HuH-7.5 (cell line): ENCODE measurements around the gene PRSS16.

ENCODE experiments used
- DNase-seq: peaks from one replicate; pipeline ENCODE4 v3.0.0; 2011; ENCODE audit warnings: low spot score

PRSS16 gene

GRCh38 chr6:27287751-27288135, 40.2 kb downstream of the PRSS16 start:
- no peak for DNase-seq

DNA sequence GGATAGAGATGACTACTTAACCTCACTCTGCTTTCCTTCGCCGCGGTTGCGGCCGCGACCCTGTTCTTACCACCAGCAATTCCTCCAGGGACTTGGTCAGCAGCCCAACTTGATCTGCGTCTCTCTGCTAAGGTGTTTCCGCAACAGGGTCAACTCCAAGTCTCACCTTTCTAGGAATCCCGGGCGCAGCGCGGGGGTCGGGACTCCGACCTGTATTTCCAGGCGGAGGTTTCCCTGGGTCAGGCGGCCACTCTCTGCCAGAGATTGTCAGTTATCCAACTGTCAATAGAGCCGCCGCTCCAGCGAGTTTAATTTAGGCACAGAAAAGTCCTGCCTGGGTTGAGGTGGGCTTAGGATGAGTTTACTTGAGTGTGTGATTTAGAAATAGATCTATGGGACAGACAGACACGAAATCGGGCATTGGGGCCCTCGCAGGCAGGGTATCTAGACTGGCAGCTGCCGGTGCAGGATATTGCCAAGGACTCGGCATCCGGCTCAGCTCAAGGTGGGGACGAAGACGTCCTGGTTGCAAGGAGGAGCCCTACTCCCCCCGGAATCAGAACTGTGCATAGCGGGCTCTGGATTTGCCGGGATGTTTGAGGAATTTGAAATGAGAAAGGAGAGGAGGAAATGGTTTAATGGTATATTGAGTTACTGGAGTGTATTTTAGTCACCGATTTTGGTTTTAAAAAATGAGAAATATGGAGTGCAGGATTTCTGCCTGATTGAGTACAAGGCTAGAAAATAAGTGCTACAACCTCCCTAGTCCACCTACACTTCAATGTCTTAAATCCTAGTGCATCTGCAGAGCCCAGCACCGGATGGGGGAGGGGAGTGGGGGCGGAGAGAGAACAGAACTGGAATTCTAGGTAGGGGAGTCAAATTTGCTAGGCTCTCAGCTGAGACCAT, 40.9 kb downstream of the PRSS16 start:
- DNase-seq = no peak

GRCh38 chr6:27290065-27290849, 42.8 kb downstream of the PRSS16 start:
- DNase-seq = no peak

DNA sequence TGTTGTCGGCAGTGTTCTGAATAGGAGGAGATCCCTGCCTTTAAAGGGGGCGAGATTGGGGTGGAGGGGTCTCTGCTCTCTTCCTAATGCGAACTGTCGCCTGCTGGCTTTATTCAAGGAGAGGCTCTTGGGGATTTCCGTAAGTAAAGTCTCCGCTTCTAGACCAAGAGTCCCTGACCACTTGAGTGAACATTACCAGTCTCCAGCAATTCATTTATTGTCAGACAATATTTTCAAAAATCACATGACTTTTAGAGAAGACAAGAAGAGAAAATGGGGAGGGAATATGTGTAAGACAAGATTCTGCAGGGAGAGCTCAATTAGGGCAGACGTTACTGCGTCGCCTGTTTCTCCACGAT, 43.3 kb downstream of the PRSS16 start:
- no peak for DNase-seq

GRCh38 chr6:27293436-27294098, 46.1 kb downstream of the PRSS16 start:
- DNase-seq = no peak

DNA sequence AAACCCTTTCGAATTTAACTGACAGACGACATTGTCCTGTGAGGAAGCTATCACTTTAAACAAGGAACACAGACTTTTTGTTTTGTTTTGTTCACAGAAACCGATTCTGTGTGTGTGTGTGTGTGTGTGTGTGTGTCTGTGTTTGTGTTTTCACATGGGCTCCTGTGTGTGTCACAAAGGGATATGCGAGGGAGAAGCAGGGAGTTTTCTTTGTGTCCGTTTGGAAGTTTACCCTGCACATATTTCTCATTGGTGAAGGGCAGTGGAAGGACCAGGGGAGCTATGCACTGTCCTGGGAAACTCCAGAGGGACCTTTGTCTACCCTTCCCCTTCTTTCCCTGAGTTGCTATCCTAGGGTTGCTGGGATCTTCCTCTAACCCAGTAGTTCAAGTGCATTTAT, 46.9 kb downstream of the PRSS16 start:
- no peak for DNase-seq

DNA sequence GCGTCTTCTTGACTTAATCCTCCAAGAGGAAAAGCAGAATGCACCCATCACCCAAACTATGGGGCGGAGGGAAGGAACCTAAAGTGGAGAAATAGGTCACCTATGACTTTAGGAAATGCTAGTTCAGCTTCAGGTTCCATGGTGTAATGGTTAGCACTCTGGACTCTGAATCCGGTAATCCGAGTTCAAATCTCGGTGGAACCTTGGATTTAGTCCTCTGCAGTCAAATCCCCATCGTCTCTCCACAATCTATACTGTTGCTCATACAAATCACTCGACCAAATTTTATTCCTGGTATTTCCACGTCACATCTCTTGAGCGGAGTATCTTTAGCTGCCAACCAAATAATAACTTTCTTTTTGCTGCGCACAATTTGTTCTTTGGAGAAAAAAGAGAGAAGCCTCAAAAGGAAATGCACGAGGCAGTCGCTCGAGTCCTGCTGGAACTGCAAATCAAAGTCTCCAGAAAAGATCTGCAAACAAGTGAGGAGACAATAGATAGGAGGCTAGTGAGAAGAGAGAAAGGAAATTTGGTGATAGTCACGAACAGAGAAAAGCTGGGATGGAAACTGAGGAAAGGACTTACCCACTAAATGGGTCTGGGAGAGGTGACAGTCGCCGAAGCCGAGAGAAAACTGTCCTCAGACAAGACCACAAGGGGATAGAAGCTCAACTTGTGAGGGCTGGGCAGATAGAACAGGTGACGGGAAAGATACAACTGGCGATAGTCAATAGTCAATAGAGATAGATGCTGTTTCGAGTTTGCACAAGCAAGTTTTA, 48.0 kb downstream of the PRSS16 start:
- no peak for DNase-seq

DNA sequence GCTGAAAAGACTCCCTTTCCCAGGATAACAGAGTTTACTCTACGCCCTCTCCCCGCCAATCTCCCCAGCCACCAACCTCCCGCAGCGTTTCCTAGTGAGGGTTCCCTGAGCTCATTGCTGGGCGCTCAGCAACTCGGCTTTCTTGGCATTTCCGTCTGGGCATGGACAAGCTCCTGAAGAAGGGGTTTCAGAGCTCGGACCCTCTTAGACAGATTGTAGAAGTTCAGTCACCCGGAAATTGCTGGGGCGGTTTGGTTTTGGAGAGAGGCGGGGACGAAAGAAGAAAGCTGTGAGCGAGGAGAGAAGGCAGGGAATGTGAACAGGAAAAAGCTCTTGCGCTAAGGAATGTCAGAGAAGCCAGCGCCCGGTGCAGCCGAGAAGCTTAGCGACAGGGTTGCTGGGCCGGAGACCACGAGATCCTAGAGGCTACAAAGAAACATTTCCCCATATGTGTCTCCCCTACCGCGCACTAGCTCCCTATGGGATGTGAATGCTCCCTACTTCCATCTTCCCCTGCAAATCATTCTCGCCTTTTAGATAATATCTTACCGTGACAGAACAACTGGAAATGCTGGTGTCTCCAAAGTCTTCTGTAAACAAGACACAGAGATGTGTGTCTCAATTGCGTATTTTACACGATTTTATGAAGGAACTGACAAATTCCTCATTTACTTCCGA, 48.7 kb downstream of the PRSS16 start:
- no peak for DNase-seq

GRCh38 chr6:27297484-27297856, 50.0 kb downstream of the PRSS16 start:
- no peak for DNase-seq

DNA sequence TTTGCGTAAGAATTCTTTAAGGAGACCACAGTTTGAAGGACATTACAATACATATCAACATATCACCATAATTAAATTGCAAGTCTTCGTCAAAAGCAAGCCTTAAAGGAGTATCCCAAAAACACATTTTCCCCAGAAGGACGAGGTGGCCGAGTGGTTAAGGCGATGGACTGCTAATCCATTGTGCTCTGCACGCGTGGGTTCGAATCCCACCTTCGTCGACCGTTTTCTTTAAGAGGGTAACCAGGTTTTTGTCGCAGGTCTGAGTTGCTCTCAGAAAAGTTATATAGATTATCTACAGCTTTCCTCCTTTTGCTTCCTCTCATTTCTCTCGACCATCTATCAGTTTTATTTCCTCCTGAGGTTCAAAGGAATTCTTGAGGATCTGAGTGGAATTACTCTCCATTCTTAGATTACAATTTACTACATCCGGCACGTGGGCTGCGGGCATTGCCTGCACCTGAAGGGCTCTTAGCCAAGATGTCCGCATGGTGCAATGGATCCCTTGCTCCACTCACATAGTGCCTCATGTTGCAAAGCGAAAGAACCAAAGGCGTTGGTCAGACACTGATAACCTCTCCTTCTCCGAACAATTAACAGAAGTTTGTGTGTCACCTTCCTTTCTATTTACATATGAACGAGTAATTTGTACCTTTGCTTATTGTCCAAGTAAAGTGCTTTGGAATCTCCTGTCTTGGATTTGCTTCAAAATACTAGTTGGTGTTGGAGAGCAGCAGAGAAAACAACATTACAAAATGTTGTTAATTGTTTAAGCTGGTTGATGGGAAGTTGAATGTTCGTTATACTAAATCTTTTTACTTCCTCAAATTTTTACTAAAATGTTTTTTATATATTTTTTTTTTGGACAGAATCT, 50.6 kb downstream of the PRSS16 start:
- no peak for DNase-seq

DNA sequence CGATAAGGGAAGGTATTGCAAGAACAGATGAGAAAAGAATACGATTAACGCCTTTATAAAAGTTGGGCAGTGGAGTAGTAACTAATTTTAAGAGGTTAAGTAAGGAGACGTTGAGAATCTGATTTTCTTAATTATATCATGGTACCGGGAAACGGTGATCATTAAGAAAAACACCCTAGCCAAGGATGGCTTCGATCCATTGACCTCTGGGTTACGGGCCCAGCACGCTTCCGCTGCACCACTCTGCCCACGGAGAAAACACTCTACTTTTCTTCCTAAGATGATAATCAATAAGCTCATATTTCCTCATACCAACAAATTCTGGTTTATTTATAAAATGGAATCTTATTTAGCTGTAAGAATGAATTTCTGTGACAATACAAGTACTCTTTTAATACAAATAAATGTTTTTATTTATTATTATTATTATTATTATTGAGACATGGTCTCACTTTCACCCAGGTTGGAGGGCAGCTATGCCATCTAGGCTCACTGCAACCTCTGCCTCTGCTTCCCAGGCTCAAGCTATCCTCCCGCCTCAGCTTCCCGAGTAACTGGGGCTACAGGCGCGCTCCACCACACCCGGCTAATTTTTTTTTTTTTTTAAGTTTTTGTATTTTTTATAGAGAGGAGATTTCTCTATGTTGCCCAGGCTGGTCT, 56.2 kb downstream of the PRSS16 start:
- DNase-seq = no peak
